HS-5 (cell line): Measurements from ENCODE around the gene EXOC6B.

Source experiments
- DNase-seq: peaks from one replicate; pipeline ENCODE4 v3.0.0-alpha.2; 2012; ENCODE audit warnings: low read depth

EXOC6B gene

GRCh38 chr2:72159211-72159993 is 666.4 kb downstream of the EXOC6B start:
- DNase-seq = no peak

GRCh38 chr2:72157871-72158771 is 667.7 kb downstream of the EXOC6B start:
- no peak for DNase-seq

GRCh38 chr2:72156872-72157271 is 669.0 kb downstream of the EXOC6B start:
- no peak for DNase-seq

GRCh38 chr2:72155737-72156136 is 670.1 kb downstream of the EXOC6B start:
- DNase-seq = no peak

- DNase-seq = no peak
These were observed 670.7 kb downstream of the EXOC6B start for GRCh38 chr2:72155151-72155550.

GRCh38 chr2:72154386-72154975 is 671.4 kb downstream of the EXOC6B start:
- DNase-seq = no peak

- DNase-seq = no peak
These were observed 671.9 kb downstream of the EXOC6B start for GRCh38 chr2:72153924-72154323.

- DNase-seq = no peak
These were observed 672.6 kb downstream of the EXOC6B start for GRCh38 chr2:72153026-72153791.

GRCh38 chr2:72150861-72151356 is 674.9 kb downstream of the EXOC6B start:
- no peak for DNase-seq

- peak; percentile 59 for DNase-seq
These were observed 675.5 kb downstream of the EXOC6B start for GRCh38 chr2:72150157-72150860.

- DNase-seq = no peak
These were observed 676.2 kb downstream of the EXOC6B start for GRCh38 chr2:72149556-72150156.

GRCh38 chr2:72148837-72149555 is 676.8 kb downstream of the EXOC6B start:
- DNase-seq = no peak

- DNase-seq = no peak
These were observed 677.6 kb downstream of the EXOC6B start for GRCh38 chr2:72148003-72148836.

GRCh38 chr2:72147303-72147971 is 678.4 kb downstream of the EXOC6B start, which contains the start of gene CYP26B1:
CYP26B1 (minus strand) TSS chr2:72147862; CDS start chr2:72147834, 28 bp downstream.
- DNase-seq = no peak

GRCh38 chr2:72146347-72147302 is 679.2 kb downstream of the EXOC6B start:
- no peak for DNase-seq

- DNase-seq = no peak
These were observed 680.0 kb downstream of the EXOC6B start for GRCh38 chr2:72145658-72146329.

- DNase-seq = no peak
These were observed 680.6 kb downstream of the EXOC6B start for GRCh38 chr2:72145289-72145657.
